Measurements from ENCODE around the gene NFASC.

Gene NFASC

DNA sequence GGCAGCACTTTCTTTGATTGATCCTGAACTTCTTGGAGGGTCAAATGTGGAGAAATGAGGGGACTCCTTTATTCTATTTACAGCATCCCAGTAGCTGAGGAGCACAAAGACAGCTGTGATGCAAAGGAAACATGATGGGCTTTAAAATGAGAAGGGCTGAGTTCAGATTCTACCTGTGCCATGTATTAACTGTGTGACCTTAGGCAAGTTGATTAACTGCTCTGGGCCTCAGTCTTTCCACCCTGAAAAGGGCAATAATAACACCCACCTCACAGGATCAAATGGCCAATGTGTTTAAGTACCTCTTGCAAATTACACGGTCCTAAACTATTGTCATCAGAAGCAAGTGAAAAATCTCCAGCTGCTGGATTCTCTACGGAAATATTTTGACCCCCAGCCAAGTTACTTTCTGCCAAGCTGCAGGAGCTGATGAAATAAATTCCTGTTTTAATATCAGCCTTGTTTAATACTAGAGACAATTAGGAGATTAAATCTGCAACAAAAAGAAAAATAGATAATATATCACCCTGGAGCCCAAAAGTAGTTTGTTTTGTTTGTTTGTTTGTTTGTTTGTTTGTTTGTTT, 197.9 kb downstream of the NFASC start:
- TF ChIP-seq CREB1 (IDR thresholded peaks at IDR 0.05; ENCODE audit: low read depth), result no peak
- TF ChIP-seq, protein P1, sequence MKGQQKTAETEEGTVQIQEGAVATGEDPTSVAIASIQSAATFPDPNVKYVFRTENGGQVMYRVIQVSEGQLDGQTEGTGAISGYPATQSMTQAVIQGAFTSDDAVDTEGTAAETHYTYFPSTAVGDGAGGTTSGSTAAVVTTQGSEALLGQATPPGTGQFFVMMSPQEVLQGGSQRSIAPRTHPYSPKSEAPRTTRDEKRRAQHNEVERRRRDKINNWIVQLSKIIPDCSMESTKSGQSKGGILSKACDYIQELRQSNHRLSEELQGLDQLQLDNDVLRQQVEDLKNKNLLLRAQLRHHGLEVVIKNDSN (IDR thresholded peaks at IDR 0.05), result no peak
- TF ChIP-seq EP300 (IDR thresholded peaks at IDR 0.05; ENCODE audit: borderline replicate concordance), result no peak
- TF ChIP-seq MAX (IDR thresholded peaks at IDR 0.05), result no peak
- TF ChIP-seq TEAD4 (IDR thresholded peaks at IDR 0.05), result no peak

DNA sequence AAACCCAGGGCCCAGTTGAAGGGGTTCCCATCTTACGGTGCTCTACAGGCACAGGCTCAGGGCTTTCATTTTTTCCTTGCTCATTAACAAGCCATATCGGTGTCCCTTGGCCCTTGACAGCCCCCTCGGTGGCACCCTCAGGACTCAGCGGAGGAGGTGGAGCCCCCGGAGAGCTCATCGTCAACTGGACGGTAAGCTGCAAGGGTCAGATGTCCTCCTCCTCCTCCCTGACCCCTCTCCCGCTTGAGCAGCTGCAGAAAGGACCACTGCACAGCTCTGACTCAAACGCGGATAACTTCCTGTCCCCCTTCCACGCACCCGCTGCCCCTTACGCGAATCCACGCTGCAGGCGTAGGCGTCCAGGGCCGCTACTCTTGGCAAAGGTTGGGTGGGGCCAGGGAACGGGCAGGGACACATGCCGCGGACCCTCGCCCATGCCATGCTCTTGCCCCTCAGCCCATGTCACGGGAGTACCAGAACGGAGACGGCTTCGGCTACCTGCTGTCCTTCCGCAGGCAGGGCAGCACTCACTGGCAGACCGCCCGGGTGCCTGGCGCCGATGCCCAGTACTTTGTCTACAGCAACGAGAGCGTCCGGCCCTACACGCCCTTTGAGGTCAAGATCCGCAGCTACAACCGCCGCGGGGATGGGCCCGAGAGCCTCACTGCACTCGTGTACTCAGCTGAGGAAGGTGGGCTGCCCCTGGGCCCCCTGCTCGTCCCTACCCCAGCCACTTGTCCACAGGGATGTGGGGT, 198.9 kb downstream of the NFASC start:
- no peak for TF ChIP-seq REST (IDR thresholded peaks at IDR 0.05; ENCODE audit: low read depth)
- TF ChIP-seq TEAD4 (IDR thresholded peaks at IDR 0.05), result no peak
- no peak for TF ChIP-seq YY1 (IDR thresholded peaks at IDR 0.05; ENCODE audit: low read depth)
- TF ChIP-seq, protein P1 (IDR thresholded peaks at IDR 0.05), result no peak
- TF ChIP-seq NFIC (IDR thresholded peaks at IDR 0.05), result no peak
- no peak for TF ChIP-seq TAF1 (IDR thresholded peaks at IDR 0.05; ENCODE audit: low read depth)
- no peak for TF ChIP-seq ZBTB7A (IDR thresholded peaks at IDR 0.05; ENCODE audit: low read depth)
- no peak for TF ChIP-seq RAD21 (IDR thresholded peaks at IDR 0.05; ENCODE audit: low read depth)
- no peak for TF ChIP-seq TCF12 (IDR thresholded peaks at IDR 0.05; ENCODE audit: low read depth)
- TF ChIP-seq CEBPB (IDR thresholded peaks at IDR 0.05), result no peak
- no peak for TF ChIP-seq MAX (IDR thresholded peaks at IDR 0.05)
- no peak for TF ChIP-seq FOXM1 (IDR thresholded peaks at IDR 0.05; ENCODE audit: borderline replicate concordance, low read depth)
- no peak for TF ChIP-seq EGR1 (IDR thresholded peaks at IDR 0.05)
- no peak for TF ChIP-seq EP300 (IDR thresholded peaks at IDR 0.05; ENCODE audit: borderline replicate concordance)
- TF ChIP-seq CREB1 (IDR thresholded peaks at IDR 0.05; ENCODE audit: low read depth), result no peak

DNA sequence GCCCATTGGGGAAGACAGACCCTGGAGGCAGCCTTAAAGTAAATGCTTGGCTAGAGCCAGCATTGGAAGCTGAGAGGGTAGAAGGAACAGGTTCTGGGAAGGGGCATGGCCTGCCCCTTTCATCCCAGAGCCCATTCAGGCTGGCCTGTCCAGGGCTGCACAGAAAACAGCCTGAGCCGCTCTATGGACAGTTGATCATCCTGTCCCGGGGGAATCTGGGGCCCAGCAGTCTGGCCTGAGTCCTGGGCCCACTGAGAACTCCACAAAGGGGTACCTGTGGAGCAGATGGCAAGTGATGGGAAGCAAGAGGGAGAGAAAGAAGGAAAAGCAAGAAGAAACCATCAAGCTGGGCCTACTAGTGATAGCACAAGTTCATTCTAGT, 200.4 kb downstream of the NFASC start:
- TF ChIP-seq YY1 (IDR thresholded peaks at IDR 0.05; ENCODE audit: low read depth) (no peak), REST (IDR thresholded peaks at IDR 0.05; ENCODE audit: low read depth) (no peak), EGR1 (IDR thresholded peaks at IDR 0.05) (no peak), NFIC (IDR thresholded peaks at IDR 0.05) (no peak), TCF12 (IDR thresholded peaks at IDR 0.05; ENCODE audit: low read depth) (no peak), EP300 (IDR thresholded peaks at IDR 0.05; ENCODE audit: borderline replicate concordance) (no peak), RAD21 (IDR thresholded peaks at IDR 0.05; ENCODE audit: low read depth) (no peak), FOXM1 (IDR thresholded peaks at IDR 0.05; ENCODE audit: borderline replicate concordance, low read depth) (no peak), CREB1 (IDR thresholded peaks at IDR 0.05; ENCODE audit: low read depth) (no peak), TAF1 (IDR thresholded peaks at IDR 0.05; ENCODE audit: low read depth) (no peak), MAX (IDR thresholded peaks at IDR 0.05) (no peak), TEAD4 (IDR thresholded peaks at IDR 0.05) (no peak), CEBPB (IDR thresholded peaks at IDR 0.05) (no peak), ZBTB7A (IDR thresholded peaks at IDR 0.05; ENCODE audit: low read depth) (no peak)
- TF ChIP-seq, protein P1 (IDR thresholded peaks at IDR 0.05), result no peak

DNA sequence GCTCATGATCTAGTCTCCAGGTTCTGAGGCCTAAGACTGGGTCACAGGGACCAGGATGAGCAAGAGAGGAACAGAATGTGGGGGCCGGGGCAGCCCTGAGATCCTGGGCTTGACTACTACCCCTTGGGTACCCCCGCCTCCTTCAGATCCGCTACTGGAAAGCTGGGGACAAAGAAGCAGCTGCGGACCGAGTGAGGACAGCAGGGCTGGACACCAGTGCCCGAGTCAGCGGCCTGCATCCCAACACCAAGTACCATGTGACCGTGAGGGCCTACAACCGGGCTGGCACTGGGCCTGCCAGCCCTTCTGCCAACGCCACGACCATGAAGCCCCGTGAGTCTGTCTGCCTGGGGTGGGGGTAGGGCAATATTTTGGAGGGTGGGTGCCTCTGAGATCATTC, 201.1 kb downstream of the NFASC start:
- TF ChIP-seq TCF12 (IDR thresholded peaks at IDR 0.05; ENCODE audit: low read depth) (no peak), EGR1 (IDR thresholded peaks at IDR 0.05) (no peak), YY1 (IDR thresholded peaks at IDR 0.05; ENCODE audit: low read depth) (no peak), FOXM1 (IDR thresholded peaks at IDR 0.05; ENCODE audit: borderline replicate concordance, low read depth) (no peak), CEBPB (IDR thresholded peaks at IDR 0.05) (no peak), TAF1 (IDR thresholded peaks at IDR 0.05; ENCODE audit: low read depth) (no peak), ZBTB7A (IDR thresholded peaks at IDR 0.05; ENCODE audit: low read depth) (no peak), RAD21 (IDR thresholded peaks at IDR 0.05; ENCODE audit: low read depth) (no peak), MAX (IDR thresholded peaks at IDR 0.05) (no peak), EP300 (IDR thresholded peaks at IDR 0.05; ENCODE audit: borderline replicate concordance) (no peak), NFIC (IDR thresholded peaks at IDR 0.05) (no peak), CREB1 (IDR thresholded peaks at IDR 0.05; ENCODE audit: low read depth) (no peak), REST (IDR thresholded peaks at IDR 0.05; ENCODE audit: low read depth) (no peak), TEAD4 (IDR thresholded peaks at IDR 0.05) (no peak)
- TF ChIP-seq, protein P1 (IDR thresholded peaks at IDR 0.05), result no peak

Data from Ishikawa (cell line).